ENCODE measurements around the gene SH2D3A. TPM values are rescaled to one million over a fixed set of nuclear protein-coding genes. Genes with fewer than 3 reads are reported as not detected.
A peak's percentile ranks its signal among the peaks of the same experiment; 100 is the strongest.
"Not testable (repeated sequence)": the region's sequence is repeated elsewhere in the genome, so short reads cannot be mapped to it uniquely, and the experiment has no call there.

Gene SH2D3A
- polyA plus RNA-seq, 4 donors, result 0.64 to 10.5 (median 6.6) TPM

- not testable (repeated sequence) for DNase-seq (ENCODE audit: low read depth in 4 of 4, low spot score in 3 of 4)
Observed at GRCh38 chr19:6762253-6762797, 4.9 kb downstream of the SH2D3A start.

GRCh38 chr19:6761053-6761676 lies 6.1 kb downstream of the SH2D3A start:
- DNase-seq (ENCODE audit: low read depth in 4 of 4, low spot score in 3 of 4), result no peak

DNA sequence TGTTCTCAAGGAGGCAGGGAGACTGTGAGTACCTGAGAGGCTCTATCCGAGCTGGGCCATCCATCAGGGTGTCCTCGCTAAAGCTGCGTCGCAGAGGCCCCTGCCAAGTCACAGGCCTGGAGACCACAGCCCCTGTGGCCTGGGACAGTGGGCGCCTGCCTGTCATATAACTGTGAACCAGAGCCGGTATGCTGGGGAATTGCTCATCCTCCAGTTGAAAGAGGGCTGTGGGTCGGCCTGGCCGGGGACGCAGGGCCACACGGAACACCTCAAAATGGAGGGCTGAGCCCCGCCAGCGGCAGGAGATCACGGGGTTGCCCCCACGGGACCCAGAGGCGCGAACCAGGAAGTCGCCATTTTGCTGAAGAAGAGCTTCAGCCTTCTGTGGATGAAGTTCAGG lies 6.6 kb downstream of the SH2D3A start:
- no peak for DNase-seq (ENCODE audit: low read depth in 4 of 4, low spot score in 3 of 4)

DNA sequence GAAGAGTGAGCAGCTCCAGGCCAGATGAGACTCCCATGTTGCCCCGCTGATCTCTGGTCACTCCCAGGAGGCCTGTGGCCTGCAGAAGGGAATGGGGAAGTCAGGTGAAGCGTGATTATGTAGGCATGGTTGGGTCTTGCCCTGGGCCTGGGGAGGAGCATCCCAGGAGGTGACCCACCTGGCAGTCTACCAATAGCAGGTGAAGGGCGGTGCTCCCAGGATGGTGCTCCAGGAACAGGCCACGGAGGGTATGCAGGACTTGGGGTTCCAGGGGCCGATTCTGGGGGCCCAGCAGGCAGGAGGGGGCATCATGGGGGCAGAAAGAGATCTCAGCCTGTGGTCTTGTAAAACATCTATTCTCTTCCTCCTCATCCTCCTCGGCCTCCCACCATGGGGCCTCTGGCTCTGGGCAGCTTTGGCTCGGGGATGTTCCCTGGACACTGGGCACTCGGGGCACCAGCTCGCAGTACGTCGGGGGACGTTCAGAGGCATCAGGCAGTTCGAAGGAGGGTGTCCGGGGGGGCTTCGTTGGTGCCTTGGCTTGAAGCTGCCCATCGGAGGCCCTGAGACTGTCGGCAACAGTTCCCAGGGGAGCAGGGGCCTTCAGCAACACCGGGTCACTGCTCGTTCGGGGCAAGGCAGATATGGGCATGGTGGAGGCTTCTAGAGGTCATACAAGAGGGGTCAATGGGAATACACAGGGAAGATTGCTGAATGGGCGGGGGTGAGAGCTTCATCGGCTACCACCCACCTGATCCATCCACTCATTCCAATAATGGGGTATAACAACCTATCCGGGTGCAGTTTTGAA lies 12.4 kb downstream of the SH2D3A start:
- no peak for DNase-seq (ENCODE audit: low read depth in 4 of 4, low spot score in 3 of 4)

- DNase-seq (ENCODE audit: low read depth in 4 of 4, low spot score in 3 of 4), result no peak
Observed at GRCh38 chr19:6754136-6754535, 13.1 kb downstream of the SH2D3A start.

DNA sequence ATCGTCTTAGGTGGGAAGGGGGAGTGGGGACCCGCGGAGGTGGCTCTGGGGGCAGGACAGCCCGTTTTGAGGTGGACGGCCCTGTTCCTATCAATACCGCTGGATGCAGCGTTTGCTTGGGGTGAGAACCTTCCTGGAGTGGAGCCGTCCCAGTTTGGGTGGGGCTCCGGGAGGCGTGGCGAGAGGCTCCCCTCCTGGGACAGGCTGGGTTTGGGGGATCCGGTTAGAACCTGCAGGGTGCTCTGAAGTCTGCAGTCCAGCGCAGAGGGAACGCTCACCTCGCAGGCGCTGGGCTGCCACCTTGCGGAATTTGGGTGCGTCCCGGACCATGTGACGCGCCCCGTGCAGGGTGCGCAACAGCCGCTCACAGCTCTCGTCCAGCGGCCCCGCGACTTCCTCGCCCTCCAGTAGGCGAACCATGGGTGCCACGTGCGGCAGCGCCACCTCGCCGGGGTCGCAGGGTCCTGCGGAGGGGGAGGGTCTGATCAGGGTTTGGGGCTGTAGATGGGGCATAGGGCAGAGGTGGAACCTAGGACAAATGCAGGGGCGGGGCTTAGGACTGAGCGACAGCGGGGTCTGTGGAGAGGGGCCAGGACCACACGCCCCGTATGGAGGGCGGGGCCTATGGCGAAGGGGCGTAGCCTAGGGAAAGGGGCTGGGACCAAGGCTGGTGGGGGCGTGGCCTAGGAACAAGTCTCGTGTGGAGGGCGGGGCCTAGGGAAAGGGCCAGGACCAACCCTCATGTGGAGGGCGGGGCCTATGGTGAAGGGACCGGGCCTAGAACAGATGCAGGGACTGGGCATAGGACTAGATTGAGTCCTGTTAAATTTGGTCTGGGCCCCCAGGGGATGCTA lies 13.8 kb downstream of the SH2D3A start:
- DNase-seq (ENCODE audit: low read depth in 4 of 4, low spot score in 3 of 4), result peak in 1 of 4 donors; percentile 59

DNA sequence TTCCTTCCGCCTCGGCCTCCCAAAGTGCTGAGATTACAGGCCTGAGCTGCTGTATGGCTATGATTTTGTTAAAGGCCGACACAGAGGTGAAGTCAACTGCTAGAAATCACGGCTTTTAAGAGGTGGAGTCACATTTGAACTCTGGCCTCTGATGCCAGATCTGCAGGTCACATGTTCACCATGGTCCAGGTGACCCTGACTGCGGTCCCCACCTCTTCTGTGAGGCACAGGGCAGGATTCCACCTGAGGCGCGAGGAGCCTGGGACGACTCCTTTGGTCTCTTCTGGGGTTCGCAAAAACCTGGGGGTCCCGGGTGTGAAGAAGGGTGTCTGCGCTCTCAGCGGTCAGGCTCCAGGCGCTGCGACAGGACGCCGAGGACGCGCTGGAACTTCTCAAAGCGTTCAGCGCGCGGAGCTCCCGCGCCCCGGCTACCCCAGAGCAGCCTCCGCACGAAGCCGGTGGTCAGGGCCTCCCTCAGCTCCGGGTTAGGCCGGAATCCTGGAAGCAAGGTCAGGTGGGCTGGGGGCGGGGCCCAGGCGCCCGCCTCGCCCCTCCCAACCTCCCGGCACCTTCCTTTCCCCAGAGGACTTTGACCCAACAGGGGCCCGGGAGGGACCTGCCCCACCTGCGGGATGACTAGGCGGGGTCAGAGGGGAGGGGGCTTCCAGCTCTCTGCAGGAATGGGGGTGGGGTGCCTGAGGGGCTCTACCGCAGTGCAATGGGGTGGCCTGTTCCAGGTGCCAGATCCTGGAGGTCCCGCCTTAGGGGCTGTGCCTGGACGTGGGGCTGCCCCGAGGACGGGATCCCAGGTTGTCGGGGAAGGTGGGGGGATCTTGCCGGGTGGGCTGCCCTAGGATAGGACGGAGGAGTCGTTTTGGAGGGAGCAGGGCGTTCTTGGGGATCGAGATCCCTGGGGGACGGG lies 14.7 kb downstream of the SH2D3A start:
- no peak for DNase-seq (ENCODE audit: low read depth in 4 of 4, low spot score in 3 of 4)

DNA sequence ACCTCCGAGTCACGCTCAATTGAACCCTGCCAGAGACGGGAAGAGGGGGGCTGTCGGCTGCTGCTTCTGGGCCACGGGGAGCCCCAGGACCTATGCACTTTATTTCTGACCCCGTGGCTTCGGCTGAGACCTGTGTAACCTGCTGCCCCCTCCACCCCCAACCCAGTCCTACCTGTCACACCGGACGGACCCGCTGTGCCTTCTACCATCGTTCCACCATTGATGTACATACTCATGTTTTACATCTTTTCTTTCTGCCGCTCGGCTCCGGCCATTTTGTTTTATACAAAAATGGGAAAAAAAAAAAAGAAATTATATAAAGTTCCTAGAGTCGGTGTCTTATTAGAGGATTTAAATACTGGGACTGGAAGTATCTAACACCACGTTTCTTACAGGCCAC lies 16.0 kb downstream of the SH2D3A start:
- DNase-seq (ENCODE audit: low read depth in 4 of 4, low spot score in 3 of 4), result no peak

GRCh38 chr19:6750062-6750461 lies 17.2 kb downstream of the SH2D3A start:
- DNase-seq (ENCODE audit: low read depth in 4 of 4, low spot score in 3 of 4), result no peak

- not testable (repeated sequence) for DNase-seq (ENCODE audit: low read depth in 4 of 4, low spot score in 3 of 4)
Observed at GRCh38 chr19:6748543-6748942, 18.7 kb downstream of the SH2D3A start.

DNA sequence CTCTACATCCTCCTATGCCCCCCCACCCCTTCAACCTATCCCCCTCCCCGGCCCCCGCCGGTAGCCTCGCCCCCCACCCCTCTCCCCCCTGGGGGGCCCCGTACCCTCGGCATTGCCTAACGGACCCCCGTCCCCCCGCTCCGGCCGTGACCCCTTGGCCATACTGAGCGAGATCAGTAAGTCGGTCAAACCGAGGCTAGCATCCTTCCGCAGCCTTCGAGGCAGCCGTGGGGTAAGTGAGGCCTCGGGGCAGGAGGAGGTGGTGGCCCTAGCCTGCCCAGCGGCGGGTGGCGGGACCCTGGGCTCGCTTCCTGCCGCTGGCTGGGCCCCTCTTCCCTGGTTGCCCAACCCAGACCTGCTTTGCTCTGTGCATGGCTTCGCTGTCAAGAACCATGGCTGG lies 21.3 kb downstream of the SH2D3A start:
- no peak for DNase-seq (ENCODE audit: low read depth in 4 of 4, low spot score in 3 of 4)

DNA sequence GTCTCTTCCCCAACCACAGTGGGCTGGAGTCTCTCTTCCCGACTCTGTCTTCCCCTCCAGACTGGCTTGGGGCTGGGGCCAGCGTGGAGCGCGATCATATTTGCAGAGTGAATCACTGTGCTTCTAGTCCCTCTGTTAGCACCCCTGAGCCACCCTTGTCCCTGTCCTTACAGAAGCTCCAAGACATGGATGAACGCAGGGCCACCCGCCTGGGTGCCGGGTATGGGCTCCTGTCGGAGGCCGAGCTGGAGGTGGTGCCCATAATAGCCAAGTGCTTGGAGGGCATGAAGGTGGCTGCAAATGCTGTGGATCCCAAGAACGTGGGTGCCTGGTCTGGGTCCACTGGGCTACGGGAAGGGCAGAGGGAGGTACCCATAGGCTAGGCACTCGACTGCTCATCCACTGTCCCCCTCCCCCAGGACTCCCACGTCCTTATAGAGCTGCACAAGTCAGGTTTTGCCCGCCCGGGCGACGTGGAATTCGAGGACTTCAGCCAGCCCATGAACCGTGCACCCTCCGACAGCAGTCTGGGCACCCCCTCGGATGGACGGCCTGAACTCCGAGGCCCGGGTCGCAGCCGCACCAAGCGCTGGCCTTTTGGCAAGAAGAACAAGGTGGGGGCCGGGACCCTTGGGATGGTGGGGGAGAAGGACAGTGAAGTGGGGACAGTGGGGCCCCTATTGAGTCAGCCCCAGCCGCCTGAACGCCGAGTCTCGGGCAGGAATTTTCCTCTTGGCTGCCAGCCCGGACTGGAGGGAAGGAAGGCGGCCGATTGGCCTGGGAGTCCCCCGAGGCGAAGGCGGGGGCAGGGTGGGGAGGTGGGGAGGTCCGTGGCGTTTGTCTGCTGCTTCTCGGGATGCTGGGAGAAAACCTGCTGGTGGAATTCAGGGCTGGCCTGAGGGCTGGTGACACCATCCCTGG lies 22.6 kb downstream of the SH2D3A start:
- peak in 1 of 4 donors; percentile 82 for DNase-seq (ENCODE audit: low read depth in 4 of 4, low spot score in 3 of 4)

GRCh38 chr19:6743714-6744380 lies 23.4 kb downstream of the SH2D3A start:
- no peak for DNase-seq (ENCODE audit: low read depth in 4 of 4, low spot score in 3 of 4)

- DNase-seq (ENCODE audit: low read depth in 4 of 4, low spot score in 3 of 4), result no peak
Observed at GRCh38 chr19:6743066-6743465, 24.2 kb downstream of the SH2D3A start.

GRCh38 chr19:6740589-6741343 lies 26.5 kb downstream of the SH2D3A start:
- no peak for DNase-seq (ENCODE audit: low read depth in 4 of 4, low spot score in 3 of 4)

DNA sequence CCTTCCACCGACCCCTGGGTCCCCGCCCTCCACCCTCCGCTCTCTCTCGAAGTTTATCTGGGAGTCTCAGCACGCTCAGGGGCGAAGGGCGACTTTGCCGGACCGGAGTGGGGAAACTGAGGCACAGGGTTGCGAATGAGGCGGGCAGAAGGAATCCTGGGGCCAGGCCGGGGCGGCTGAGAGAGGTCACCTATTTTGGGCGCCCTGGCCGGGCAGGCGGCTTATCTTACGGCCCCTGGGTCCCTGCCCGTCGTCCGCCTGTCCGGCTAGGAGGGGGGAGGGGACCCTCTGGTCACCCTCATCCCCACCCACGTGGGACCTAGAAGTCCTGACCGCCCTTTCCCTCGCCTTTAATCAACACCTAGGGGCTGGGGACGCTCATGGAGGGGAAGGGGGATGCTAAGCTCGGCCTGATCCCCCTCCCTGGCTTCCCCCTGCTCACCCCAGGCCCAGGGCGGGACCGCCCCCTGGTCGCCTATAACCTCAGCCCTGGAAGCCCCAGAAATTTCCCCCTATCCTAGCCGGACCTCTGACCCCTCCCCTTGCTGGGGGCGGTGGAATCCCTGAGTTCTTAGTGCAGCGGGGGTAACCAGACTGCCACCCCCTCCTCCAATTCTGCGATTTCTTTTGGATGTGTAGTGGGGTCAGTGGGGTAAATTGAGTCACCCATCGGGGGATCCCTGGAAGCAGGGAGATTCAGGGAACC lies 27.2 kb downstream of the SH2D3A start:
- DNase-seq (ENCODE audit: low read depth in 4 of 4, low spot score in 3 of 4), result no peak

GRCh38 chr19:6739390-6739882 lies 27.8 kb downstream of the SH2D3A start, which contains the start of gene TRIP10:
Gene TRIP10, plus strand, starts transcription at chr19:6739680. Its CDS starts 82 bp downstream, at chr19:6739762.
- peak in 1 of 4 donors; percentile 73 for DNase-seq (ENCODE audit: low read depth in 4 of 4, low spot score in 3 of 4)

All from left renal pelvis (tissue), 4 donors.